Measurements from ENCODE around the gene FBXO31. TPM values are rescaled to one million over a fixed set of nuclear protein-coding genes. Genes with fewer than 3 reads are reported as not detected.

FBXO31 gene
- total and polyA plus RNA-seq, 9 of the 15 experiments (the other 6 are each of a cell fraction or from before 2014, with no cell fraction given) = 0.18 to 33.3 (median 10.9) TPM

DNA sequence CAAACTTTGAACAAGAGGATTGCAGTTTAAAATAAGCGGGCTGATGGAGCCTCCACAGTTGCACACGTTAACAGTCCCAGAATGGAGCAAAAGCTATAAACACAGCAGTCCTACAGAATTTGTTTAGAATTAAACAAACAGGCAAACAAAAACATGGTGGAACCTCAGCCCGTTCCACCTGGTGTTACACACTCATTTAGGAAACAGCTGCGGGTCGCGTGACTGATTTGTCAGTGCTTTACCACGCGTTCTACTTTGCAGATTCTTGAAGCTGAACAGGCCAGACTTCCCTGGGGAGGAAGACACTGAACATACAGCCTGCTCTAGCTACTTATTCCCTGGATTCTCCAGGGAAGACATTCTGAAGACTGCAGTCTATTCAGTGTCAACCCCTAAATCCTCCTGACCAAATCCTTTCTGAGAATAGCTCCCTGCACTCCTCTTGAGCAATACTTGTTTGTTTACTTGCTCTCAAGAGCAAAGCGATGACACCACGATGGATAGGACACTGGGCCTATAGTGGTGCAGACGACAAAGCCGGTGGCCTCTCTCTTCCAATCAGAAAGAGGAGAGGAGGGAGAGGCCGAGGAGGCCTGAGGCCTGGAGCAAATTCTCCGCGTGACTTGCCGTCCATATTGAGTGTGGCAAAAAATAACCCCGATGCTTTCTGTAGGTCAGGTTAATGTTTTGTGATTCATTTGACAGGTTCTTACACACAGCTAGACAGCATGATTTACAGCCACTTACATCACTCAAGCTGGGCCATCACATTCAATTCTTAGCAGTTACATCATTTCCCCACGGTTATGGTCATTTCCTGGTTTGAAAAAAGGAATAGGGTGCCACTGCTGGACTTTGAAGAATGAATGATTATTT, 4.6 kb upstream of the FBXO31 start (continued):
- TF ChIP-seq, protein P1, sequence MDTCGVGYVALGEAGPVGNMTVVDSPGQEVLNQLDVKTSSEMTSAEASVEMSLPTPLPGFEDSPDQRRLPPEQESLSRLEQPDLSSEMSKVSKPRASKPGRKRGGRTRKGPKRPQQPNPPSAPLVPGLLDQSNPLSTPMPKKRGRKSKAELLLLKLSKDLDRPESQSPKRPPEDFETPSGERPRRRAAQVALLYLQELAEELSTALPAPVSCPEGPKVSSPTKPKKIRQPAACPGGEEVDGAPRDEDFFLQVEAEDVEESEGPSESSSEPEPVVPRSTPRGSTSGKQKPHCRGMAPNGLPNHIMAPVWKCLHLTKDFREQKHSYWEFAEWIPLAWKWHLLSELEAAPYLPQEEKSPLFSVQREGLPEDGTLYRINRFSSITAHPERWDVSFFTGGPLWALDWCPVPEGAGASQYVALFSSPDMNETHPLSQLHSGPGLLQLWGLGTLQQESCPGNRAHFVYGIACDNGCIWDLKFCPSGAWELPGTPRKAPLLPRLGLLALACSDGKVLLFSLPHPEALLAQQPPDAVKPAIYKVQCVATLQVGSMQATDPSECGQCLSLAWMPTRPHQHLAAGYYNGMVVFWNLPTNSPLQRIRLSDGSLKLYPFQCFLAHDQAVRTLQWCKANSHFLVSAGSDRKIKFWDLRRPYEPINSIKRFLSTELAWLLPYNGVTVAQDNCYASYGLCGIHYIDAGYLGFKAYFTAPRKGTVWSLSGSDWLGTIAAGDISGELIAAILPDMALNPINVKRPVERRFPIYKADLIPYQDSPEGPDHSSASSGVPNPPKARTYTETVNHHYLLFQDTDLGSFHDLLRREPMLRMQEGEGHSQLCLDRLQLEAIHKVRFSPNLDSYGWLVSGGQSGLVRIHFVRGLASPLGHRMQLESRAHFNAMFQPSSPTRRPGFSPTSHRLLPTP (IDR thresholded peaks at IDR 0.05; ENCODE audit: borderline replicate concordance, extremely low read depth, insufficient read length) = no peak
- peak; percentile 51 for TF ChIP-seq TAF1 (IDR thresholded peaks at IDR 0.05; ENCODE audit: control insufficient read depth, extremely low read depth, insufficient read depth, low read length, severe bottlenecking)
- TF ChIP-seq TAF9B (IDR thresholded peaks at IDR 0.05; ENCODE audit: partially characterized antibody) = peak; percentile 98
- peak; percentile 89 for TF ChIP-seq MECOM (CRISPR knock-in tag; IDR thresholded peaks at IDR 0.05)
- no peak for TF ChIP-seq OTX1 (CRISPR knock-in tag; IDR thresholded peaks at IDR 0.05)
- TF ChIP-seq SMARCC2 (IDR thresholded peaks at IDR 0.05; ENCODE audit: low read depth) = no peak
- TF ChIP-seq, protein P2, sequence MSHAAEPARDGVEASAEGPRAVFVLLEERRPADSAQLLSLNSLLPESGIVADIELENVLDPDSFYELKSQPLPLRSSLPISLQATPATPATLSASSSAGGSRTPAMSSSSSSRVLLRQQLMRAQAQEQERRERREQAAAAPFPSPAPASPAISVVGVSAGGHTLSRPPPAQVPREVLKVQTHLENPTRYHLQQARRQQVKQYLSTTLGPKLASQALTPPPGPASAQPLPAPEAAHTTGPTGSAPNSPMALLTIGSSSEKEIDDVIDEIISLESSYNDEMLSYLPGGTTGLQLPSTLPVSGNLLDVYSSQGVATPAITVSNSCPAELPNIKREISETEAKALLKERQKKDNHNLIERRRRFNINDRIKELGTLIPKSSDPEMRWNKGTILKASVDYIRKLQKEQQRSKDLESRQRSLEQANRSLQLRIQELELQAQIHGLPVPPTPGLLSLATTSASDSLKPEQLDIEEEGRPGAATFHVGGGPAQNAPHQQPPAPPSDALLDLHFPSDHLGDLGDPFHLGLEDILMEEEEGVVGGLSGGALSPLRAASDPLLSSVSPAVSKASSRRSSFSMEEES (CRISPR knock-in tag; IDR thresholded peaks at IDR 0.05) = no peak
- 0 out of 3 replicates have a peak, but pooled peaks of 1 of the 2 experiments have one; percentile 14 for TF ChIP-seq CBX3 (IDR thresholded peaks at IDR 0.05; ENCODE audit: borderline replicate concordance in 1 of 2, low read length in 2 of 2)
- TF ChIP-seq PRPF4 (IDR thresholded peaks at IDR 0.05; ENCODE audit: insufficient read depth, low read depth, low read length, poor library complexity, severe bottlenecking) = no peak
- TF ChIP-seq SMARCA4 (IDR thresholded peaks at IDR 0.05) = peak; percentile 63
- TF ChIP-seq CBFA2T2 (conservative IDR thresholded peaks at IDR 0.05) = no peak
- TF ChIP-seq, protein P3, sequence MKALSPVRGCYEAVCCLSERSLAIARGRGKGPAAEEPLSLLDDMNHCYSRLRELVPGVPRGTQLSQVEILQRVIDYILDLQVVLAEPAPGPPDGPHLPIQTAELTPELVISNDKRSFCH (CRISPR knock-in tag; IDR thresholded peaks at IDR 0.05) = no peak
- TF ChIP-seq, protein P3 (tag; IDR thresholded peaks at IDR 0.05) = peak; percentile 91
- no peak for TF ChIP-seq SPI1 (IDR thresholded peaks at IDR 0.05; ENCODE audit: borderline replicate concordance, low read depth, low read length)
- TF ChIP-seq KDM5B (IDR thresholded peaks at IDR 0.05; ENCODE audit: insufficient replicate concordance, low read depth, low read length) = peak; percentile 41
- TF ChIP-seq ZNF184 (CRISPR knock-in tag; IDR thresholded peaks at IDR 0.05) = no peak
- peak; percentile 83 for TF ChIP-seq GABPA (tag; conservative IDR thresholded peaks at IDR 0.05; ENCODE audit: low read depth)
- TF ChIP-seq, protein P4, sequence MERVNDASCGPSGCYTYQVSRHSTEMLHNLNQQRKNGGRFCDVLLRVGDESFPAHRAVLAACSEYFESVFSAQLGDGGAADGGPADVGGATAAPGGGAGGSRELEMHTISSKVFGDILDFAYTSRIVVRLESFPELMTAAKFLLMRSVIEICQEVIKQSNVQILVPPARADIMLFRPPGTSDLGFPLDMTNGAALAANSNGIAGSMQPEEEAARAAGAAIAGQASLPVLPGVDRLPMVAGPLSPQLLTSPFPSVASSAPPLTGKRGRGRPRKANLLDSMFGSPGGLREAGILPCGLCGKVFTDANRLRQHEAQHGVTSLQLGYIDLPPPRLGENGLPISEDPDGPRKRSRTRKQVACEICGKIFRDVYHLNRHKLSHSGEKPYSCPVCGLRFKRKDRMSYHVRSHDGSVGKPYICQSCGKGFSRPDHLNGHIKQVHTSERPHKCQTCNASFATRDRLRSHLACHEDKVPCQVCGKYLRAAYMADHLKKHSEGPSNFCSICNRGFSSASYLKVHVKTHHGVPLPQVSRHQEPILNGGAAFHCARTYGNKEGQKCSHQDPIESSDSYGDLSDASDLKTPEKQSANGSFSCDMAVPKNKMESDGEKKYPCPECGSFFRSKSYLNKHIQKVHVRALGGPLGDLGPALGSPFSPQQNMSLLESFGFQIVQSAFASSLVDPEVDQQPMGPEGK (CRISPR knock-in tag; IDR thresholded peaks at IDR 0.05; ENCODE audit: borderline replicate concordance) = no peak
- no peak for TF ChIP-seq BRD4 (IDR thresholded peaks at IDR 0.05)
- no peak for TF ChIP-seq MTF1 (CRISPR knock-in tag; IDR thresholded peaks at IDR 0.05; ENCODE audit: borderline replicate concordance)

Data from K562 (cell line).